ENCODE measurements around the gene FOXC1. TPM values are rescaled to one million over a fixed set of nuclear protein-coding genes. Genes with fewer than 3 reads are reported as not detected.

FOXC1 gene
- total RNA-seq, 1 experiment from 2014 or later: not detected

DNA sequence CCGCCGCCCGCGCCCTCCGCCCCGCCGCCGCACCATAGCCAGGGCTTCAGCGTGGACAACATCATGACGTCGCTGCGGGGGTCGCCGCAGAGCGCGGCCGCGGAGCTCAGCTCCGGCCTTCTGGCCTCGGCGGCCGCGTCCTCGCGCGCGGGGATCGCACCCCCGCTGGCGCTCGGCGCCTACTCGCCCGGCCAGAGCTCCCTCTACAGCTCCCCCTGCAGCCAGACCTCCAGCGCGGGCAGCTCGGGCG, 1.5 kb downstream of the FOXC1 start:
- Histone ChIP-seq H4K20me1 (ENCODE audit: control insufficient read depth, insufficient read depth, insufficient read length) (no peaks in the 10 kb centered on the region), H3K9me3 (ENCODE audit: control insufficient read depth, low read depth, low read length) (no peaks in the 10 kb centered on the region), H3K14ac (ENCODE audit: insufficient read depth, low read length) (no peak overlapping the region), H3K4ac (ENCODE audit: low read depth, low read length) (no peak overlapping the region), H4K91ac (ENCODE audit: insufficient read length, low read depth, low read length) (no peak overlapping the region), H3K23me2 (ENCODE audit: insufficient read length, low read depth, low read length, poor library complexity, severe bottlenecking) (peaks cover 22% of the 10 kb centered on the region), H3K56ac (ENCODE audit: insufficient read length, low read depth, low read length) (no peak overlapping the region), H3K23ac (ENCODE audit: insufficient read length, low read depth, low read length) (no peak overlapping the region), H2BK5ac (ENCODE audit: insufficient read length, low read length) (no peak overlapping the region), H4K5ac (ENCODE audit: insufficient read length, low read depth, low read length) (no peak overlapping the region), H2AK5ac (ENCODE audit: insufficient read length, low read length) (no peak overlapping the region), H3K4me1 (ENCODE audit: insufficient read depth, low read length) (no peaks in the 10 kb centered on the region; the same call in 1 of the 2 replicates), H3K27me3 (ENCODE audit: insufficient read depth, low read length) (peaks cover 76% of the 10 kb centered on the region), H3K18ac (ENCODE audit: insufficient read length, low read depth, low read length) (no peak overlapping the region), H2BK20ac (ENCODE audit: low read depth, low read length, poor library complexity, severe bottlenecking) (no peak overlapping the region), H2BK120ac (ENCODE audit: low read depth, low read length, poor library complexity, severe bottlenecking) (no peak overlapping the region), H2BK15ac (ENCODE audit: low read depth, low read length) (no peak overlapping the region), H3K79me1 (ENCODE audit: insufficient read depth, low read depth, low read length, poor library complexity, severe bottlenecking) (no peaks in the 10 kb centered on the region), H3K79me2 (ENCODE audit: insufficient read depth, low read length) (no peaks in the 10 kb centered on the region), H3T11ph (ENCODE audit: low read length) (no peak overlapping the region), H3K27ac (ENCODE audit: insufficient read length, low read depth, low read length) (no peak overlapping the region), H4K8ac (replicated peaks; ENCODE audit: insufficient read length, low read depth, low read length) (no peak overlapping the region), H3K4me2 (ENCODE audit: insufficient read depth, insufficient read length, low read length) (no peak overlapping the region), H3K9ac (ENCODE audit: extremely low read depth, insufficient read length, low read length) (no peak overlapping the region), H2BK12ac (ENCODE audit: insufficient read length, low read depth, low read length) (no peak overlapping the region), H2AFZ (ENCODE audit: low read length) (no peak overlapping the region)
- no peaks in the 10 kb centered on the region for H3K36me3 Mint-ChIP-seq (ENCODE audit: insufficient read depth in 1 of 3, low read depth in 3 of 3)
- WGBS (ENCODE audit: extremely low coverage, insufficient read length, low lambda C conversion rate): no CpG with 5 or more reads among the region's 38 CpGs
- H3K27ac Mint-ChIP-seq: no peak overlapping the region
- H3K4me3 Mint-ChIP-seq: no peak overlapping the region
- peaks cover 0 to 4% of the 10 kb centered on the region in 2 experiments; a peak in 2 of 5 replicates for H3K9me3 Mint-ChIP-seq
- H3K4me1 Mint-ChIP-seq: peaks cover 29 to 36% of the 10 kb centered on the region in 2 experiments
- DNase-seq: no peak
- peaks cover 87% of the 10 kb centered on the region for H3K27me3 Mint-ChIP-seq (ENCODE audit: low read depth)
- TF ChIP-seq, protein P1, sequence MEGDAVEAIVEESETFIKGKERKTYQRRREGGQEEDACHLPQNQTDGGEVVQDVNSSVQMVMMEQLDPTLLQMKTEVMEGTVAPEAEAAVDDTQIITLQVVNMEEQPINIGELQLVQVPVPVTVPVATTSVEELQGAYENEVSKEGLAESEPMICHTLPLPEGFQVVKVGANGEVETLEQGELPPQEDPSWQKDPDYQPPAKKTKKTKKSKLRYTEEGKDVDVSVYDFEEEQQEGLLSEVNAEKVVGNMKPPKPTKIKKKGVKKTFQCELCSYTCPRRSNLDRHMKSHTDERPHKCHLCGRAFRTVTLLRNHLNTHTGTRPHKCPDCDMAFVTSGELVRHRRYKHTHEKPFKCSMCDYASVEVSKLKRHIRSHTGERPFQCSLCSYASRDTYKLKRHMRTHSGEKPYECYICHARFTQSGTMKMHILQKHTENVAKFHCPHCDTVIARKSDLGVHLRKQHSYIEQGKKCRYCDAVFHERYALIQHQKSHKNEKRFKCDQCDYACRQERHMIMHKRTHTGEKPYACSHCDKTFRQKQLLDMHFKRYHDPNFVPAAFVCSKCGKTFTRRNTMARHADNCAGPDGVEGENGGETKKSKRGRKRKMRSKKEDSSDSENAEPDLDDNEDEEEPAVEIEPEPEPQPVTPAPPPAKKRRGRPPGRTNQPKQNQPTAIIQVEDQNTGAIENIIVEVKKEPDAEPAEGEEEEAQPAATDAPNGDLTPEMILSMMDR (conservative IDR thresholded peaks at IDR 0.05): no peak; the same call in 2 of the 3 replicates

Measured in H9 (cell line).